WTC11 (cell line): ENCODE data around the gene CCL23.

Source experiments
- AFF4 ChIP-seq: sonication (generic); formaldehyde crosslinking; IDR thresholded peaks from 2 replicates; pipeline ENCODE4 v1.8.1; 2023; ENCODE audit warnings: mild to moderate bottlenecking, missing genetic modification reagents, borderline replicate concordance
- ATF1 ChIP-seq: sonication (generic); formaldehyde crosslinking; IDR thresholded peaks from 2 replicates; pipeline ENCODE4 v1.8.1; 2023; ENCODE audit warnings: mild to moderate bottlenecking, moderate library complexity, missing genetic modification reagents
- EMX1 ChIP-seq: fragments of 250-450 bp; sonication (Bioruptor Pico); IDR thresholded peaks from 2 replicates; pipeline ENCODE4 v1.8.0; 2021; ENCODE audit warnings: mild to moderate bottlenecking
- GABPB1 ChIP-seq: sonication (generic); formaldehyde crosslinking; IDR thresholded peaks from 2 replicates; pipeline ENCODE4 v1.8.1; 2023; ENCODE audit warnings: mild to moderate bottlenecking, missing genetic modification reagents
- IRF2 ChIP-seq: sonication (generic); formaldehyde crosslinking; IDR thresholded peaks from 2 replicates; pipeline ENCODE4 v1.8.0; 2022; ENCODE audit warnings: low read depth, missing genetic modification reagents, borderline replicate concordance
- KAT7 ChIP-seq: sonication (generic); formaldehyde crosslinking; IDR thresholded peaks from 2 replicates; pipeline ENCODE4 v1.8.1; 2023; ENCODE audit warnings: missing genetic modification reagents, mild to moderate bottlenecking, borderline replicate concordance
- PRRX2 ChIP-seq: fragments of 250-450 bp; sonication (Bioruptor Pico); IDR thresholded peaks from 2 replicates; pipeline ENCODE4 v1.8.0; 2021; ENCODE audit warnings: mild to moderate bottlenecking
- TCF7 ChIP-seq: sonication (generic); formaldehyde crosslinking; IDR thresholded peaks from 2 replicates; pipeline ENCODE4 v1.8.0; 2022; ENCODE audit warnings: mild to moderate bottlenecking, low read depth, missing genetic modification reagents, moderate library complexity
- ZBTB21 ChIP-seq: sonication (generic); formaldehyde crosslinking; IDR thresholded peaks from 2 replicates; pipeline ENCODE4 v1.8.1; 2023; ENCODE audit warnings: mild to moderate bottlenecking, missing genetic modification reagents, borderline replicate concordance
- ZNF121 ChIP-seq: sonication (generic); formaldehyde crosslinking; IDR thresholded peaks from 2 replicates; pipeline ENCODE4 v1.8.0; 2023; ENCODE audit warnings: missing genetic modification reagents
- TF ChIP-seq, protein P1 (sequence below): fragments of 200-600 bp; IDR thresholded peaks from 2 replicates; pipeline ENCODE4 v1.8.0; 2022; ENCODE audit warnings: antibody characterized with exemption
- TF ChIP-seq, protein P2 (sequence below): fragments of 250-450 bp; sonication (Bioruptor Pico); IDR thresholded peaks from 2 replicates; pipeline ENCODE4 v2.1.2; 2022; ENCODE audit warnings: mild to moderate bottlenecking, moderate library complexity
- TF ChIP-seq, protein P3 (sequence below): sonication (generic); formaldehyde crosslinking; IDR thresholded peaks from 2 replicates; pipeline ENCODE4 v1.8.0; 2022; ENCODE audit warnings: missing genetic modification reagents
- TF ChIP-seq, protein P4 (sequence below): sonication (generic); formaldehyde crosslinking; conservative IDR thresholded peaks from 2 replicates; pipeline ENCODE4 v1.8.1; 2022; ENCODE audit warnings: mild to moderate bottlenecking, missing genetic modification reagents

DNA sequence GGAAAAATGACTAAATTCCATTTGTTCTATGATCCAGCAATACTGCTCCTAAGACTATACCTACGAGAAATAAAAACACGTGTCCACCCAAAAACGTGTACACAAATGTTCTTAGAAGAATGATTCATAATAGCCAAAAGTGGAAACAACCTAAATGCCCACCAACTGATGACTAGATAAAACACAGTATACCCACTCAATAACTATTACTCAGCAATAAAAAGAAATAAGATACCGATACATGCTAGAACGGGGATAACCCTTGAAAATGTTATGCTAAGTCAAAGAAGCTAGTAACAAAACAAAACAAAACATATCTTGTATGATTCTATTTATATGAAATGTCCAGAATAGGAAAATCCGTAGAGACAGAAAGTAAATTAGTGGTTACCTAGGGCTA, 54.1 kb downstream of the CCL23 start:
- TF ChIP-seq IRF2 (CRISPR knock-in tag): no peak
- TF ChIP-seq, protein P1, sequence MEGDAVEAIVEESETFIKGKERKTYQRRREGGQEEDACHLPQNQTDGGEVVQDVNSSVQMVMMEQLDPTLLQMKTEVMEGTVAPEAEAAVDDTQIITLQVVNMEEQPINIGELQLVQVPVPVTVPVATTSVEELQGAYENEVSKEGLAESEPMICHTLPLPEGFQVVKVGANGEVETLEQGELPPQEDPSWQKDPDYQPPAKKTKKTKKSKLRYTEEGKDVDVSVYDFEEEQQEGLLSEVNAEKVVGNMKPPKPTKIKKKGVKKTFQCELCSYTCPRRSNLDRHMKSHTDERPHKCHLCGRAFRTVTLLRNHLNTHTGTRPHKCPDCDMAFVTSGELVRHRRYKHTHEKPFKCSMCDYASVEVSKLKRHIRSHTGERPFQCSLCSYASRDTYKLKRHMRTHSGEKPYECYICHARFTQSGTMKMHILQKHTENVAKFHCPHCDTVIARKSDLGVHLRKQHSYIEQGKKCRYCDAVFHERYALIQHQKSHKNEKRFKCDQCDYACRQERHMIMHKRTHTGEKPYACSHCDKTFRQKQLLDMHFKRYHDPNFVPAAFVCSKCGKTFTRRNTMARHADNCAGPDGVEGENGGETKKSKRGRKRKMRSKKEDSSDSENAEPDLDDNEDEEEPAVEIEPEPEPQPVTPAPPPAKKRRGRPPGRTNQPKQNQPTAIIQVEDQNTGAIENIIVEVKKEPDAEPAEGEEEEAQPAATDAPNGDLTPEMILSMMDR: no peak
- TF ChIP-seq TCF7: no peak
- TF ChIP-seq EMX1 (CRISPR knock-in tag): no peak
- no peak for TF ChIP-seq GABPB1
- no peak for TF ChIP-seq KAT7 (CRISPR knock-in tag)
- no peak for TF ChIP-seq PRRX2 (CRISPR knock-in tag)
- TF ChIP-seq ATF1 (CRISPR knock-in tag): no peak
- TF ChIP-seq, protein P2, sequence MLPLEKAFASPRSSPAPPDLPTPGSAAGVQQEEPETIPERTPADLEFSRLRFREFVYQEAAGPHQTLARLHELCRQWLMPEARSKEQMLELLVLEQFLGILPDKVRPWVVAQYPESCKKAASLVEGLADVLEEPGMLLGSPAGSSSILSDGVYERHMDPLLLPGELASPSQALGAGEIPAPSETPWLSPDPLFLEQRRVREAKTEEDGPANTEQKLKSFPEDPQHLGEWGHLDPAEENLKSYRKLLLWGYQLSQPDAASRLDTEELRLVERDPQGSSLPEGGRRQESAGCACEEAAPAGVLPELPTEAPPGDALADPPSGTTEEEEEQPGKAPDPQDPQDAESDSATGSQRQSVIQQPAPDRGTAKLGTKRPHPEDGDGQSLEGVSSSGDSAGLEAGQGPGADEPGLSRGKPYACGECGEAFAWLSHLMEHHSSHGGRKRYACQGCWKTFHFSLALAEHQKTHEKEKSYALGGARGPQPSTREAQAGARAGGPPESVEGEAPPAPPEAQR (CRISPR knock-in tag): no peak
- TF ChIP-seq, protein P3, sequence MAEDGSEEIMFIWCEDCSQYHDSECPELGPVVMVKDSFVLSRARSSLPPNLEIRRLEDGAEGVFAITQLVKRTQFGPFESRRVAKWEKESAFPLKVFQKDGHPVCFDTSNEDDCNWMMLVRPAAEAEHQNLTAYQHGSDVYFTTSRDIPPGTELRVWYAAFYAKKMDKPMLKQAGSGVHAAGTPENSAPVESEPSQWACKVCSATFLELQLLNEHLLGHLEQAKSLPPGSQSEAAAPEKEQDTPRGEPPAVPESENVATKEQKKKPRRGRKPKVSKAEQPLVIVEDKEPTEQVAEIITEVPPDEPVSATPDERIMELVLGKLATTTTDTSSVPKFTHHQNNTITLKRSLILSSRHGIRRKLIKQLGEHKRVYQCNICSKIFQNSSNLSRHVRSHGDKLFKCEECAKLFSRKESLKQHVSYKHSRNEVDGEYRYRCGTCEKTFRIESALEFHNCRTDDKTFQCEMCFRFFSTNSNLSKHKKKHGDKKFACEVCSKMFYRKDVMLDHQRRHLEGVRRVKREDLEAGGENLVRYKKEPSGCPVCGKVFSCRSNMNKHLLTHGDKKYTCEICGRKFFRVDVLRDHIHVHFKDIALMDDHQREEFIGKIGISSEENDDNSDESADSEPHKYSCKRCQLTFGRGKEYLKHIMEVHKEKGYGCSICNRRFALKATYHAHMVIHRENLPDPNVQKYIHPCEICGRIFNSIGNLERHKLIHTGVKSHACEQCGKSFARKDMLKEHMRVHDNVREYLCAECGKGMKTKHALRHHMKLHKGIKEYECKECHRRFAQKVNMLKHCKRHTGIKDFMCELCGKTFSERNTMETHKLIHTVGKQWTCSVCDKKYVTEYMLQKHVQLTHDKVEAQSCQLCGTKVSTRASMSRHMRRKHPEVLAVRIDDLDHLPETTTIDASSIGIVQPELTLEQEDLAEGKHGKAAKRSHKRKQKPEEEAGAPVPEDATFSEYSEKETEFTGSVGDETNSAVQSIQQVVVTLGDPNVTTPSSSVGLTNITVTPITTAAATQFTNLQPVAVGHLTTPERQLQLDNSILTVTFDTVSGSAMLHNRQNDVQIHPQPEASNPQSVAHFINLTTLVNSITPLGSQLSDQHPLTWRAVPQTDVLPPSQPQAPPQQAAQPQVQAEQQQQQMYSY (CRISPR knock-in tag): no peak
- TF ChIP-seq AFF4 (CRISPR knock-in tag): no peak
- no peak for TF ChIP-seq ZBTB21 (CRISPR knock-in tag)
- TF ChIP-seq, protein P4, sequence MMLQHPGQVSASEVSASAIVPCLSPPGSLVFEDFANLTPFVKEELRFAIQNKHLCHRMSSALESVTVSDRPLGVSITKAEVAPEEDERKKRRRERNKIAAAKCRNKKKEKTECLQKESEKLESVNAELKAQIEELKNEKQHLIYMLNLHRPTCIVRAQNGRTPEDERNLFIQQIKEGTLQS: no peak
- TF ChIP-seq ZNF121 (CRISPR knock-in tag): no peak
